Stimulated activated CD4-positive, alpha-beta T cell treated with anti-CD3 and anti-CD28 coated beads, Interleukin-12 subunit alpha, Interleukin-12 subunit beta, amount 100 ng/mL, for 4 hours (primary cell): ENCODE measurements around the gene SHISA8.

Source experiments
- DNase-seq: peaks from one replicate; pipeline ENCODE4 v3.0.0-alpha.2; 2020

Gene SHISA8

GRCh38 chr22:41913842-41914534, 886 bp downstream of the SHISA8 start:
- no peak for DNase-seq

- no peak for DNase-seq
Observed at GRCh38 chr22:41913040-41913719, 1.7 kb downstream of the SHISA8 start.

GRCh38 chr22:41912338-41913039, 2.4 kb downstream of the SHISA8 start:
- no peak for DNase-seq

GRCh38 chr22:41911001-41911611, 3.8 kb downstream of the SHISA8 start:
- no peak for DNase-seq

GRCh38 chr22:41910050-41911000, 4.5 kb downstream of the SHISA8 start:
- peak; percentile 31 for DNase-seq

- no peak for DNase-seq
Observed at GRCh38 chr22:41909310-41910049, 5.4 kb downstream of the SHISA8 start.

- DNase-seq, result no peak
Observed at GRCh38 chr22:41908411-41909309, 6.2 kb downstream of the SHISA8 start.

- DNase-seq, result no peak
Observed at GRCh38 chr22:41907436-41908401, 7.2 kb downstream of the SHISA8 start.

- no peak for DNase-seq
Observed at GRCh38 chr22:41906822-41907221, 8.1 kb downstream of the SHISA8 start.

GRCh38 chr22:41905411-41906202, 9.3 kb downstream of the SHISA8 start:
- no peak for DNase-seq

- no peak for DNase-seq
Observed at GRCh38 chr22:41904450-41905410, 10.1 kb downstream of the SHISA8 start.

GRCh38 chr22:41902932-41903421, 11.9 kb downstream of the SHISA8 start:
- DNase-seq, result no peak

- DNase-seq, result no peak
Observed at GRCh38 chr22:41902016-41902415, 12.9 kb downstream of the SHISA8 start.

GRCh38 chr22:41900652-41901312, 14.1 kb downstream of the SHISA8 start:
- no peak for DNase-seq

GRCh38 chr22:41899992-41900651, 14.8 kb downstream of the SHISA8 start:
- no peak for DNase-seq

- no peak for DNase-seq
Observed at GRCh38 chr22:41899110-41899509, 15.8 kb downstream of the SHISA8 start.
